H1 (cell line): Measurements from ENCODE around the gene WDR44. TPM values are rescaled to one million over a fixed set of nuclear protein-coding genes. Genes with fewer than 3 reads are reported as not detected.

Experiments
- CTCF ChIA-PET: fragments of 300-600 bp; sonication (Branson Sonifier 250); formaldehyde crosslinking; loops from one replicate; lab custom pipeline; 2021; ENCODE audit not compliant: partially characterized antibody; lab: Charles Lee
- POLR2A ChIA-PET: fragments of 300-600 bp; sonication (Branson Sonifier 250); formaldehyde crosslinking; loops from one replicate; lab custom pipeline; 2021; ENCODE audit warnings: inconsistent platforms; ENCODE audit not compliant: partially characterized antibody; lab: Charles Lee
- DNase-seq, 2 experiments: peaks; one replicate each; pipeline versions ENCODE4 v3.0.0 to v3.0.0-alpha.2; 2010 to 2022; ENCODE audit warnings: low spot score in 2 of 2, low read depth in 1 of 2, mixed read lengths in 1 of 2
- FAIRE-seq: peaks from 2 replicates; lab custom pipeline; 2011; peaks lifted over from hg19 to GRCh38; lab: Jason Lieb, UNC
- H2AFZ ChIP-seq: 2 replicates; pipeline ENCODE4 v1.8.1; 2012; ENCODE audit warnings: low read length, inconsistent platforms
- H2AK5ac ChIP-seq: 2 replicates; pipeline ENCODE4 v1.6.1; 2013; ENCODE audit warnings: low read depth, low read length
- H2BK120ac ChIP-seq: replicated peaks from 2 replicates; pipeline ENCODE3; 2013; ENCODE audit warnings: low read depth, low read length, inconsistent platforms
- H2BK12ac ChIP-seq: 2 replicates; pipeline ENCODE4 v1.6.1; 2013; ENCODE audit warnings: low read depth, low read length
- H2BK15ac ChIP-seq: 2 replicates; pipeline ENCODE4 v1.6.1; 2013; ENCODE audit warnings: low read length
- H2BK20ac ChIP-seq: 2 replicates; pipeline ENCODE4 v1.6.1; 2013; ENCODE audit warnings: low read length
- H2BK5ac ChIP-seq: 2 replicates; pipeline ENCODE4 v1.6.1; 2013; ENCODE audit warnings: low read depth, low read length
- H3K14ac ChIP-seq: 2 replicates; pipeline ENCODE4 v1.6.1; 2013; ENCODE audit warnings: inconsistent platforms; ENCODE audit not compliant: insufficient read length
- H3K18ac ChIP-seq: 2 replicates; pipeline ENCODE4 v1.6.1; 2013; ENCODE audit warnings: low read length; ENCODE audit errors: extremely low read depth
- H3K23ac ChIP-seq: 2 replicates; pipeline ENCODE4 v1.6.1; 2013; ENCODE audit warnings: inconsistent platforms; ENCODE audit not compliant: insufficient read length
- H3K23me2 ChIP-seq: 2 replicates; pipeline ENCODE4 v1.6.1; 2013; ENCODE audit warnings: low read depth, low read length
- H3K27ac ChIP-seq: 2 replicates; pipeline ENCODE4 v1.6.1; 2011; ENCODE audit warnings: low read depth, low read length, inconsistent platforms
- H3K27me3 ChIP-seq, 4 experiments: replicated peaks in 1 of 4; 1 replicate in 1 of 4; 2 replicates in 3 of 4; pipeline versions ENCODE4 v1.6.1 to v1.8.1; 2011 to 2013; ENCODE audit warnings: low read length in 3 of 4, mild to moderate bottlenecking in 3 of 4, inconsistent platforms in 2 of 4, mixed read lengths in 2 of 4, moderate library complexity in 1 of 4; ENCODE audit not compliant: control insufficient read depth in 3 of 4, insufficient read depth in 3 of 4; ENCODE audit errors: extremely low read depth in 1 of 4
- H3K36me3 ChIP-seq, 4 experiments: 2 replicates each; pipeline versions ENCODE4 v1.6.1 to v1.8.1; 2011 to 2013; ENCODE audit warnings: mild to moderate bottlenecking in 4 of 4, low read length in 3 of 4, moderate library complexity in 2 of 4, control low read depth in 1 of 4, inconsistent platforms in 1 of 4; ENCODE audit not compliant: insufficient read depth in 4 of 4, control insufficient read depth in 2 of 4
- H3K4ac ChIP-seq: replicated peaks from 2 replicates; pipeline ENCODE3; 2013; ENCODE audit warnings: low read length, low read depth, mixed read lengths, inconsistent platforms; ENCODE audit not compliant: insufficient read length
- H3K4me1 ChIP-seq, 4 experiments: replicated peaks in 1 of 4; 1 replicate in 1 of 4; 2 replicates in 3 of 4; pipeline versions ENCODE4 v1.6.1 to v1.8.1; 2011 to 2013; ENCODE audit warnings: low read length in 3 of 4, inconsistent platforms in 2 of 4, mixed read lengths in 1 of 4; ENCODE audit not compliant: insufficient read depth in 4 of 4, control insufficient read depth in 3 of 4
- H3K4me2 ChIP-seq, 2 experiments: 2 replicates each; pipeline versions ENCODE4 v1.6.1 to v1.8.1; 2011 to 2013; ENCODE audit warnings: low read depth in 2 of 2, low read length in 2 of 2, control low read depth in 1 of 2, inconsistent platforms in 1 of 2, mild to moderate bottlenecking in 1 of 2; ENCODE audit not compliant: insufficient read depth in 1 of 2
- H3K4me3 ChIP-seq, 4 experiments: fragments of 200-600, 300-600 bp in 1 of 4; sonication (generic), shearing (Covaris generic), sonication (Bioruptor Twin) in 1 of 4; 2 replicates each; pipeline versions ENCODE4 v1.5.1 to v1.8.1; 2011 to 2016; ENCODE audit warnings: low read length in 4 of 4, low read depth in 3 of 4, control low read depth in 2 of 4, inconsistent platforms in 2 of 4, mild to moderate bottlenecking in 2 of 4, mixed read lengths in 1 of 4, moderate library complexity in 1 of 4; ENCODE audit not compliant: insufficient read depth in 2 of 4; ENCODE audit errors: extremely low read depth in 1 of 4
- H3K56ac ChIP-seq: replicated peaks from 2 replicates; pipeline ENCODE3; 2013; ENCODE audit warnings: low read depth, mild to moderate bottlenecking, mixed read lengths, low read length, inconsistent platforms; ENCODE audit not compliant: insufficient read length
- H3K79me1 ChIP-seq: 2 replicates; pipeline ENCODE4 v1.6.1; 2013; ENCODE audit warnings: low read depth, low read length, control low read depth
- H3K79me2 ChIP-seq, 2 experiments: 2 replicates each; pipeline versions ENCODE4 v1.6.1 to v1.8.1; 2012 to 2013; ENCODE audit warnings: low read length in 2 of 2, mild to moderate bottlenecking in 2 of 2, inconsistent platforms in 1 of 2; ENCODE audit not compliant: insufficient read depth in 2 of 2, control insufficient read depth in 1 of 2
- H3K9ac ChIP-seq, 4 experiments: replicated peaks in 1 of 4; 1 replicate in 1 of 4; 2 replicates in 3 of 4; pipeline versions ENCODE4 v1.6.1 to v1.8.1; 2011 to 2013; ENCODE audit warnings: low read depth in 3 of 4, low read length in 3 of 4, control low read depth in 2 of 4, mild to moderate bottlenecking in 2 of 4, moderate library complexity in 2 of 4, inconsistent platforms in 1 of 4; ENCODE audit errors: extremely low read depth in 1 of 4
- H3K9me3 ChIP-seq, 2 experiments: 2 replicates each; pipeline versions ENCODE4 v1.6.1 to v1.8.1; 2012 to 2013; ENCODE audit warnings: mild to moderate bottlenecking in 2 of 2, moderate library complexity in 2 of 2, control low read depth in 1 of 2, inconsistent platforms in 1 of 2, low read depth in 1 of 2, low read length in 1 of 2, mixed read lengths in 1 of 2; ENCODE audit not compliant: insufficient read depth in 2 of 2
- H4K20me1 ChIP-seq, 2 experiments: replicated peaks in 1 of 2; 2 replicates each; pipeline versions ENCODE3 to v1.8.1; 2011 to 2013; ENCODE audit warnings: inconsistent platforms in 2 of 2, low read length in 2 of 2, mild to moderate bottlenecking in 1 of 2; ENCODE audit not compliant: insufficient read depth in 2 of 2, control insufficient read depth in 1 of 2
- H4K5ac ChIP-seq: 2 replicates; pipeline ENCODE4 v1.6.1; 2013; ENCODE audit warnings: low read length, low read depth, mixed read lengths, inconsistent platforms; ENCODE audit not compliant: insufficient read length
- H4K8ac ChIP-seq: 2 replicates; pipeline ENCODE4 v1.8.0; 2013; ENCODE audit warnings: mild to moderate bottlenecking, moderate library complexity, low read length, inconsistent platforms; ENCODE audit not compliant: insufficient read depth; ENCODE audit errors: extremely low read depth
- H4K91ac ChIP-seq: replicated peaks from 2 replicates; pipeline ENCODE3; 2013; ENCODE audit warnings: low read length, mixed read lengths, inconsistent platforms; ENCODE audit not compliant: insufficient read length
- MAFK ChIP-seq: IDR thresholded peaks from 2 replicates; pipeline ENCODE4 v1.6.1; 2012; ENCODE audit warnings: low read depth, mild to moderate bottlenecking, improper control_type of control experiment, low read length
- SP2 ChIP-seq: IDR thresholded peaks from 2 replicates; pipeline ENCODE4 v1.6.1; 2012; ENCODE audit warnings: mild to moderate bottlenecking, low read length, inconsistent platforms
- WGBS, 2 experiments: shearing (Covaris generic) in 1 of 2; methylation state at CpG; one replicate each; pipeline versions ENCODE4 v1.1.6 to v1.1.7; 2013 to 2015; ENCODE audit warnings: low lambda C conversion rate in 2 of 2, mixed read lengths in 2 of 2, inconsistent platforms in 1 of 2, low coverage in 1 of 2, missing lambda C conversion rate in 1 of 2; ENCODE audit not compliant: insufficient replicate concordance in 2 of 2, insufficient coverage in 1 of 2, insufficient read length in 1 of 2; ENCODE audit errors: extremely low coverage in 1 of 2, missing lambda C conversion rate in 1 of 2; 5-methylcytosine and 5-hydroxymethylcytosine counted together
- polyA plus RNA-seq, 7 experiments: library from polyadenylated mRNA; depleted of rRNA in 3 of 7; stranded (reverse) in 5 of 7; unstranded in 2 of 7; fragments of >200 nt in 5 of 7; fragments of 200-250 nt in 2 of 7; gene quantifications; 1 replicate in 5 of 7; 2 replicates in 1 of 7; 4 replicates in 1 of 7; pipeline versions ENCODE4 v1.2.1 to v1.2.3, GENCODE V29; 2011 to 2013; ENCODE audit warnings: missing spikeins in 2 of 7, mixed read lengths in 2 of 7
- total RNA-seq: library from RNA; stranded (reverse); fragmentation: NEBNext Ultra II Directional; extraction: Animal tissue kit (Norgen Biotek cat#: 25700); gene quantifications from 2 replicates; pipeline ENCODE4 v1.2.1, GENCODE V29; 2021

Gene WDR44
- total and polyA plus RNA-seq, 2 of the 8 experiments (the other 6 are each of a cell fraction or from before 2014, with no cell fraction given), result 5.1 to 17.2 TPM

GRCh38 chrX:118418811-118419251 lies 72.9 kb downstream of the WDR44 start:
- Histone ChIP-seq H3K4ac (no peak overlapping the region), H2BK20ac (no peak overlapping the region), H2BK5ac (no peak overlapping the region), H3K14ac (no peak overlapping the region), H3K4me3 (no peak overlapping the region), H3K18ac (no peak overlapping the region; the same call in 1 of the 2 replicates), H2BK120ac (no peak overlapping the region), H4K8ac (no peak overlapping the region), H4K20me1 (no peaks in the 10 kb centered on the region), H3K27ac (no peak overlapping the region), H3K36me3 (no peaks in the 10 kb centered on the region), H3K79me1 (no peaks in the 10 kb centered on the region), H3K9ac (no peak overlapping the region), H3K9me3 (no peaks in the 10 kb centered on the region), H3K79me2 (no peaks in the 10 kb centered on the region), H4K5ac (no peak overlapping the region), H3K4me1 (peaks cover 0 to 3% (median 2%) of the 10 kb centered on the region in 4 experiments; a peak in 2 of 7 replicates), H2BK12ac (0 out of 2 replicates have a peak overlapping the region, but pooled peaks have one; percentile 27), H2BK15ac (no peak overlapping the region), H2AFZ (no peak overlapping the region), H3K4me2 (no peak overlapping the region), H4K91ac (no peak overlapping the region), H3K23me2 (no peaks in the 10 kb centered on the region), H3K27me3 (no peaks in the 10 kb centered on the region), H2AK5ac (no peak overlapping the region), H3K56ac (no peak overlapping the region), H3K23ac (no peak overlapping the region)
- TF ChIP-seq MAFK (peak; percentile 44; the same call in 1 of the 2 replicates), SP2 (no peak)
- CTCF ChIA-PET, result interaction anchor here (1.0 kb wide), 1 partner anchor 94 kb away, joined by 3 read pairs; no protein-coding TSS in a partner anchor
- peak in 1 of 2 experiments; percentile 1 for DNase-seq
- 100% methylated on average over 2 of the region's 6 CpGs; no CpG with 5 or more reads in 1 of the 2 experiments for WGBS, 2 experiments
- no peak for FAIRE-seq
- POLR2A ChIA-PET, result interaction anchor here (0.6 kb wide), 1 partner anchor 81 kb away, joined by 3 read pairs; no protein-coding TSS in a partner anchor
